Upper lobe of right lung (tissue), 1 donor: ENCODE measurements around the gene NR2F2. TPM values are rescaled to one million over a fixed set of nuclear protein-coding genes. Genes with fewer than 3 reads are reported as not detected.

Source experiments
- ATAC-seq: fragments of 200-7000 bp; cut with Tn5 transposase; one replicate; pipeline ENCODE4 v1.9.1; 2020; ENCODE audit warnings: mild to moderate bottlenecking, moderate library complexity
- DNase-seq: peaks from one replicate; pipeline ENCODE4 v3.0.0-alpha.2; 2020
- H3K27ac ChIP-seq: fragments of 200-600 bp; one replicate; pipeline ENCODE4 v1.8.0; 2022
- H3K27me3 ChIP-seq: fragments of 200-600 bp; one replicate; pipeline ENCODE4 v1.8.0; 2022; ENCODE audit warnings: mild to moderate bottlenecking
- H3K36me3 ChIP-seq: fragments of 200-600 bp; one replicate; pipeline ENCODE4 v1.8.0; 2022
- H3K4me1 ChIP-seq: fragments of 200-600 bp; one replicate; pipeline ENCODE4 v1.8.0; 2022
- H3K4me3 ChIP-seq: fragments of 200-600 bp; one replicate; pipeline ENCODE4 v1.8.0; 2022; ENCODE audit warnings: mild to moderate bottlenecking
- H3K9me3 ChIP-seq: fragments of 200-600 bp; one replicate; pipeline ENCODE4 v1.8.0; 2022
- intact Hi-C: fragments of 100-400 bp; cut with DNase I; formaldehyde crosslinking; loops from one replicate; pipeline ENCODE4 v1.11.0; 2022
- total RNA-seq: library from RNA; stranded (reverse); fragmentation: NEBNext Ultra II Directional; extraction: Animal tissue kit (Norgen Biotek cat#: 25700); gene quantifications from one replicate; pipeline ENCODE4 v1.2.1, GENCODE V29; 2021
- TF ChIP-seq, protein P1 (sequence below): fragments of 200-600 bp; IDR thresholded peaks from one replicate; pipeline ENCODE4 v1.8.0; 2022; ENCODE audit warnings: antibody characterized with exemption
- donor health status: DM: no; HTN: yes; CAD: no; lungs with severe emphysema.

Gene NR2F2
- total RNA-seq, 1 donor from 2014 or later, result 88.1 TPM

DNA sequence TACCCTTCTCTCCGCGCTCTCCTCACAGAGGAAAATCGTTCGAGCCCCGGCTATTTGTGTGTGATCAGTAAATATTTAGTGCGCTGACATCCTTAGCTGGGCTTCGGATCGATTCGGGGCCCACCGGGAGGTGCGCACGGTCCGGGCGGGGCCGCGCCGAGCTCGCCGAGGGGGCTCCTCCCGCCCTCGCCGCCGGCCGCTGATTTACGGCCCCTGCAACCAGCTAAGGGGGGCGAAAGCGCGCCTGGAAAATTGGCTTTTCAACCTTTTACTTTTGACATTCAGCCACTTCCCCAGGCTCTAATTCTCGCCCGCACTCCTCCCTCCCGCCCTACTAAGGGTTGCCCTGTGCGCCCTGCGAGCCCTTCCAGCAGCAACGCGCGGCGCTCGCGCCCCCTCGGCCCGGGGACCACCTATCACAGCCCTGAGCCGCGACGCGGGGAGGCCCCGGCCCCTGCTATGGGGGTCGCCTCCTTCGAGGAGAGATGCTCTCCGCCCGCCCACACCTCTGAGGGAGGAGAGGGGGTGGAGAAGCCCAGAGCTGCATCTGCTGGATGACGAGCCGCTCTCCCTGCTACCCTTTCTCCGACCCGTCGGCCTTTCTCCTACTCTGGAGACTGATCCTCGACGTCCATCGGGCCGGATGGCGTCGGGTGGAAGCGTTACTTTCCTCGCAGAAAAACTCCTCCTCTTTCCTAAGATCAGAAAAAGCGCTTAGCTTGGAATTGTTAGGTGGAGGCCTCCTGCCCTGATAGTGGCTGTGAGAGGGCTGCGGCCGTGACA is 7.8 kb upstream of the NR2F2 start:
- intact Hi-C loops, result no loop called here
- H3K27me3 ChIP-seq, result peaks cover 49% of the 10 kb centered on the region
- H3K27ac ChIP-seq, result peak overlapping the region; percentile 90
- DNase-seq (no peak), ATAC-seq (no peak)
- peak overlapping the region; percentile 54 for H3K4me3 ChIP-seq
- no peaks in the 10 kb centered on the region for H3K9me3 ChIP-seq
- no peaks in the 10 kb centered on the region for H3K4me1 ChIP-seq
- no peaks in the 10 kb centered on the region for H3K36me3 ChIP-seq
- TF ChIP-seq, protein P1, sequence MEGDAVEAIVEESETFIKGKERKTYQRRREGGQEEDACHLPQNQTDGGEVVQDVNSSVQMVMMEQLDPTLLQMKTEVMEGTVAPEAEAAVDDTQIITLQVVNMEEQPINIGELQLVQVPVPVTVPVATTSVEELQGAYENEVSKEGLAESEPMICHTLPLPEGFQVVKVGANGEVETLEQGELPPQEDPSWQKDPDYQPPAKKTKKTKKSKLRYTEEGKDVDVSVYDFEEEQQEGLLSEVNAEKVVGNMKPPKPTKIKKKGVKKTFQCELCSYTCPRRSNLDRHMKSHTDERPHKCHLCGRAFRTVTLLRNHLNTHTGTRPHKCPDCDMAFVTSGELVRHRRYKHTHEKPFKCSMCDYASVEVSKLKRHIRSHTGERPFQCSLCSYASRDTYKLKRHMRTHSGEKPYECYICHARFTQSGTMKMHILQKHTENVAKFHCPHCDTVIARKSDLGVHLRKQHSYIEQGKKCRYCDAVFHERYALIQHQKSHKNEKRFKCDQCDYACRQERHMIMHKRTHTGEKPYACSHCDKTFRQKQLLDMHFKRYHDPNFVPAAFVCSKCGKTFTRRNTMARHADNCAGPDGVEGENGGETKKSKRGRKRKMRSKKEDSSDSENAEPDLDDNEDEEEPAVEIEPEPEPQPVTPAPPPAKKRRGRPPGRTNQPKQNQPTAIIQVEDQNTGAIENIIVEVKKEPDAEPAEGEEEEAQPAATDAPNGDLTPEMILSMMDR, result no peak

DNA sequence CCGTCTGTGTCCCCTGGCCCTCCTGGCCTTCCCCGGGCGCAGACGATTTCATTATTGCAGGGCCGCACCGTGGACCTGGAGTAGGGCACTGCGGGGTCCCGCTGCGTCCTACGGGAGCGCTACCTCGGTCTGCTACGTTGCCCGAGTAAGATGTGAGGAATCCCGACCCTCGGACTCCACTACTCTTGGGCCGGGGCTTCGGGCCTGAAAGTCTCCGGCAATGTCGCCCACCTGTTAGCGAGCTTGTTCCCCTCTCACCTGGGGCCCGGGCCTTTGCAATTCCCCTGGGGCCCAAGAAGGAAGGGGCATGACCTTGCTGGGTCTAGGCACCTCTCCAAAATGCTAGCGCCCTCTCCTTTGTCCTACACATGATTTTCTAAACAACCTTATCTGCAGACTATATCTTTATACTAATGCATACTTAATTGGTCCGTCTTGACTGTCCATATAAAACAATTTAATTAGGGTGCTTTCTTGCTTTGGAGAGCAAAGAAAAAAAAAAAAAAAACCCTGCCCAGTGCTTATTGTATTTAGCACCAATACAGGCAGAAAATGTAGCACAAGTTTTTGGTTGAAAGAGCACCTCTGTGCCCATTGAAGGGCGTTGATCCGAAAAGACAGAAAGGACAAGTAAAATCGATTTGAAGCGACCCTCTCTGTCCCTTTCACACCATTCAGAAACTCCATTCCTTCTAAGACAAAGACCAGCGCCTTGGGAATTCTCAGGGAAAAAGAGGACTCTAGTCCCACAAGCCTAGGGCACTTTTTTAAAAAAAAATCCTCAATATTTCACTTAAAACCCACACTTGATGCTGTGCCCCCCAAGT is 7.0 kb upstream of the NR2F2 start:
- DNase-seq (no peak), ATAC-seq (no peak)
- peak overlapping the region; percentile 65 for H3K4me3 ChIP-seq
- TF ChIP-seq, protein P1, result no peak
- intact Hi-C loops, result no loop called here
- H3K27me3 ChIP-seq, result peaks cover 49% of the 10 kb centered on the region
- H3K9me3 ChIP-seq, result no peaks in the 10 kb centered on the region
- H3K27ac ChIP-seq, result peak overlapping the region; percentile 90
- H3K4me1 ChIP-seq, result no peaks in the 10 kb centered on the region
- no peaks in the 10 kb centered on the region for H3K36me3 ChIP-seq

DNA sequence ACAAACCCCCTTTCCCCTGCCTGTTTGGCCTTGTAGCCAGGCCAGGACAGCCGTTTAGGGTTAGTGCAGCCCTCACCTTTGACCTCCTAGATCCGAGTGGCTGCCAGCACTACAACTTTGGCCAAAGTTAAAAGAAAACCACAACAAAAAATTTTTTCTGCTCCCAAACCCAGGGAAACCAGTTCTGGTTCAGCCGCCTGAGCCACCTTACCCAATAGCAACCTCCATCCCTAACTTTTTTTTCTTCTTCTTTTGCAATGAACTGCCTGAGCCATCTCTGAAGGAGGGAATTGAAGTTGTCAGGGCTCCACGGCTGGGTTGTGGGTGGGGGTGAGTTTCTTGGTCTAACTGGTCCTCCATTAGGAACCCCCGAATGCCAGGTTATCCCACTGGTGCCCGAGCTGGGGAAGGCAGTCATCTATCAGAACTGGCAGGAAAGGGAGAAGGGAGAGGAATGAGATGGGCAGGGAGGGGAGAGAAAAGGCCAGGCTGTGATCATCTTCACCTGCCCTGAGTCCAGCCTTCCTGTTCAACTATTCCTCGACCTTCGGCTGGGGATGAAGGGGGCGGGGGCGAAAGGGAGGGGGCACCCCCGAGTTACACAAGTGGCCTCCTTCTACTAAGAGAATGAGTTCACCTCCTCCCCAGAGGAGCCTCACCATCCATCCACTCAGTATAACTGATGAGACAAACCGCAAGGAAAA is 6.2 kb upstream of the NR2F2 start:
- ATAC-seq, result no peak

DNA sequence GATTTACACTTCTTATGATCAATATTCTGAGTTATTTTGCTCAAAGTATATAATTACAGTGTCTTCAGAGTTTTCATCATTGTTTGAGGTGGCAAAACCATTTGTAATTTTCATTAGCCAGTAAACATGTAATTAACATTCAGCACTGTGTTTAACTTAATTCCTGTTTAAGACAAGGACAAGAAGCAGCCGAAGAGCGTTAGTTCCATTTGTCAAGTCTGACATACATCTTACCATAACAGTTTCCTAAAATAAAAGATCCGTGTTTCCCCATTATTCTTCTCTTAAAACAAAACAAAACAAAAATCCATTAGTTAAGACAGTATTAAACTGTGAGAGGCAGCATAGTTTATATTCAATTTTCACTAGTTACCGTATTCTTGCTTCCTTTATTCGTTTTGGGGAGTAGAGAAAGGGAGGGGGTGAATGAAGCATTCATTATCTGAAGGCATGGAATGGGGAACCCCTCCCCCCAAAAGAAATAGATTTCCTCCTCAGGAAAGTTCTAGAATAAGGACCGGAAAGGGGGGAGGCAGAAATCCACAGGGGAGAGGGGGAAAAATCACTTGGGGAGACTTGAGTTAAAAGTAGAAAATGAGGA is 5.5 kb upstream of the NR2F2 start:
- H3K27me3 ChIP-seq, result peaks cover 45% of the 10 kb centered on the region
- intact Hi-C loops, result no loop called here

More for the DNA sequence above, 6.2 kb upstream of the NR2F2 start:
- TF ChIP-seq, protein P1, result no peak
- H3K9me3 ChIP-seq, result no peaks in the 10 kb centered on the region
- DNase-seq, result no peak
- peak overlapping the region; percentile 81 for H3K27ac ChIP-seq
- peaks cover 45% of the 10 kb centered on the region for H3K27me3 ChIP-seq
- peak overlapping the region; percentile 65 for H3K4me3 ChIP-seq
- H3K36me3 ChIP-seq, result no peaks in the 10 kb centered on the region
- H3K4me1 ChIP-seq, result no peaks in the 10 kb centered on the region
- intact Hi-C loops, result no loop called here

More for the DNA sequence above, 5.5 kb upstream of the NR2F2 start:
- no peak for ATAC-seq
- TF ChIP-seq, protein P1, result no peak
- no peaks in the 10 kb centered on the region for H3K36me3 ChIP-seq
- DNase-seq, result no peak
- peak overlapping the region; percentile 81 for H3K27ac ChIP-seq
- peak overlapping the region; percentile 65 for H3K4me3 ChIP-seq
- no peaks in the 10 kb centered on the region for H3K4me1 ChIP-seq
- H3K9me3 ChIP-seq, result no peaks in the 10 kb centered on the region
